ENCODE measurements around the gene UNC5C. TPM values are rescaled to one million over a fixed set of nuclear protein-coding genes. Genes with fewer than 3 reads are reported as not detected.

The UNC5C gene
- total RNA-seq, 2 experiments from 2014 or later, result not detected

- Mint-ChIP-seq H3K4me3 (no peak overlapping the region), H3K27me3 (no peaks in the 10 kb centered on the region), H3K27ac (no peak overlapping the region), H3K36me3 (ENCODE audit: low read depth) (no peaks in the 10 kb centered on the region), H3K4me1 (ENCODE audit: low read depth) (no peaks in the 10 kb centered on the region), H3K9me3 (no peaks in the 10 kb centered on the region)
- DNase-seq (no peak), ATAC-seq (no peak)
- ChIA-PET CTCF (interaction anchor here (1.5 kb wide), 1 partner anchor 13 kb away, joined by 8 read pairs; no protein-coding TSS in a partner anchor), POLR2A (interaction anchor here (0.6 kb wide), 1 partner anchor 367 kb away, joined by 3 read pairs; no protein-coding TSS in a partner anchor)
- intact Hi-C loops (cut with micrococcal nuclease), result no loop called here
- TF ChIP-seq CTCF (IDR thresholded peaks at IDR 0.05), result no peak
Measured at GRCh38 chr4:95170176-95170575, 378.6 kb downstream of the UNC5C start.

- ChIA-PET POLR2A (no interaction called here), CTCF (interaction anchor here (1.0 kb wide), 1 partner anchor 107 kb away, joined by 3 read pairs; no protein-coding TSS in a partner anchor)
- Mint-ChIP-seq H3K9me3 (no peaks in the 10 kb centered on the region), H3K27me3 (no peaks in the 10 kb centered on the region), H3K36me3 (ENCODE audit: low read depth) (no peaks in the 10 kb centered on the region), H3K4me3 (no peak overlapping the region), H3K27ac (no peak overlapping the region), H3K4me1 (ENCODE audit: low read depth) (no peaks in the 10 kb centered on the region)
- intact Hi-C loops (cut with micrococcal nuclease), result no loop called here
- TF ChIP-seq CTCF (IDR thresholded peaks at IDR 0.05), result no peak
- peak; percentile 27 for ATAC-seq
- no peak for DNase-seq
Measured at GRCh38 chr4:95167805-95168204, 381.0 kb downstream of the UNC5C start.

GRCh38 chr4:95165926-95166524, 382.7 kb downstream of the UNC5C start:
- Mint-ChIP-seq H3K27me3 (no peaks in the 10 kb centered on the region), H3K4me1 (ENCODE audit: low read depth) (no peaks in the 10 kb centered on the region), H3K27ac (no peak overlapping the region), H3K4me3 (no peak overlapping the region), H3K36me3 (ENCODE audit: low read depth) (no peaks in the 10 kb centered on the region), H3K9me3 (no peaks in the 10 kb centered on the region)
- DNase-seq (peak; percentile 37), ATAC-seq (peak; percentile 61)
- intact Hi-C loops (cut with micrococcal nuclease), result no loop called here
- peak; percentile 60 for TF ChIP-seq CTCF (IDR thresholded peaks at IDR 0.05)
- POLR2A ChIA-PET, result no interaction called here
- CTCF ChIA-PET, result interaction anchor here (1.0 to 3.3 kb wide), 8 partner anchors 9 to 343 kb away, joined by 3 to 14 read pairs (median 4); no protein-coding TSS in a partner anchor

- Mint-ChIP-seq H3K9me3 (no peaks in the 10 kb centered on the region), H3K4me3 (no peak overlapping the region), H3K27ac (no peak overlapping the region), H3K36me3 (ENCODE audit: low read depth) (no peaks in the 10 kb centered on the region), H3K27me3 (no peaks in the 10 kb centered on the region), H3K4me1 (ENCODE audit: low read depth) (peaks cover 1% of the 10 kb centered on the region)
- ChIA-PET POLR2A (no interaction called here), CTCF (no interaction called here)
- intact Hi-C loops (cut with micrococcal nuclease), result no loop called here
- ATAC-seq (no peak), DNase-seq (no peak)
- TF ChIP-seq CTCF (IDR thresholded peaks at IDR 0.05), result no peak
Measured at GRCh38 chr4:95162867-95163266, 385.9 kb downstream of the UNC5C start.

- no peak for DNase-seq
- H3K27me3 Mint-ChIP-seq, result no peaks in the 10 kb centered on the region
- ChIA-PET CTCF (no interaction called here), POLR2A (no interaction called here)
- H3K27ac Mint-ChIP-seq, result no peak overlapping the region
- peaks cover 1% of the 10 kb centered on the region for H3K4me1 Mint-ChIP-seq (ENCODE audit: low read depth)
- no peaks in the 10 kb centered on the region for H3K9me3 Mint-ChIP-seq
- H3K4me3 Mint-ChIP-seq, result no peak overlapping the region
- intact Hi-C loops (cut with micrococcal nuclease), result no loop called here
- ATAC-seq, result no peak
- no peak for TF ChIP-seq CTCF (IDR thresholded peaks at IDR 0.05)
- H3K36me3 Mint-ChIP-seq (ENCODE audit: low read depth), result no peaks in the 10 kb centered on the region
Measured at GRCh38 chr4:95161781-95162469, 386.8 kb downstream of the UNC5C start.

Measured in activated CD8-positive, alpha-beta T cell treated with anti-CD3 and anti-CD28 coated beads for 36 hours (primary cell).